Transverse colon (tissue), 4 donors: Measurements from ENCODE around the gene ABAT. TPM values are rescaled to one million over a fixed set of nuclear protein-coding genes. Genes with fewer than 3 reads are reported as not detected.

ENCODE experiments used
- DNase-seq: peaks from one replicate; pipeline ENCODE4 v3.0.0-alpha.2; 2019
- H3K27ac ChIP-seq, 4 donors: fragments of 200-600 bp; sonication (generic); 2 replicates each; pipeline ENCODE4 v1.5.1; 2016 to 2018; ENCODE audit warnings: inconsistent platforms in 4 of 4
- H3K27me3 ChIP-seq: fragments of 200-600 bp; sonication (generic); 2 replicates; pipeline ENCODE4 v1.5.1; 2017; ENCODE audit warnings: inconsistent platforms
- H3K36me3 ChIP-seq, 4 donors: fragments of 200-600 bp; sonication (generic); 2 replicates each; pipeline ENCODE4 v1.5.1; 2017 to 2019; ENCODE audit warnings: inconsistent platforms in 4 of 4
- H3K4me1 ChIP-seq, 4 donors: fragments of 200-600 bp; sonication (generic); 2 replicates each; pipeline ENCODE4 v1.5.1; 2017 to 2020; ENCODE audit warnings: inconsistent platforms in 4 of 4
- H3K4me3 ChIP-seq, 4 donors: fragments of 200-600 bp; sonication (generic); 1 replicate in 1 of 4; 2 replicates in 3 of 4; pipeline versions ENCODE4 v1.5.1 to v1.6.1; 2017 to 2019; ENCODE audit warnings: inconsistent platforms in 4 of 4
- H3K9me3 ChIP-seq, 2 donors: fragments of 200-600 bp; sonication (generic); 2 replicates each; pipeline ENCODE4 v1.5.1; 2017 to 2019; ENCODE audit warnings: inconsistent platforms in 2 of 2
- CTCF ChIP-seq, 5 experiments: fragments of 200-600 bp in 3 of 5; fragments of 450-650 bp in 2 of 5; sonication (generic) in 3 of 5; IDR thresholded peaks; 1 replicate in 2 of 5; 2 replicates in 3 of 5; pipeline ENCODE4 v1.5.1; 2016 to 2017; ENCODE audit warnings: antibody characterized with exemption in 5 of 5, inconsistent platforms in 3 of 5, mild to moderate bottlenecking in 2 of 5, moderate library complexity in 1 of 5
- EP300 ChIP-seq: sonication (generic); formaldehyde crosslinking; IDR thresholded peaks from one replicate; pipeline ENCODE4 v1.6.1; 2017; ENCODE audit warnings: antibody characterized with exemption, low read depth
- POLR2A ChIP-seq: fragments of 450-650 bp; IDR thresholded peaks from one replicate; pipeline ENCODE4 v1.6.1; 2016; ENCODE audit warnings: antibody characterized with exemption, mild to moderate bottlenecking, moderate library complexity
- POLR2AphosphoS5 ChIP-seq, 3 donors: sonication (generic); formaldehyde crosslinking; IDR thresholded peaks; one replicate each; pipeline ENCODE4 v1.6.1; 2016; ENCODE audit warnings: antibody characterized with exemption in 3 of 3
- WGBS, 2 donors: methylation state at CpG; one replicate each; pipeline ENCODE4 v1.1.5; 2018; ENCODE audit warnings: low coverage in 1 of 2; 5-methylcytosine and 5-hydroxymethylcytosine counted together
- in situ Hi-C, 4 donors: fragments of 200-750 bp; cut with MboI; loops; one replicate each; pipeline versions ENCODE4 v1.15.0 to v1.15.1; 2017; ENCODE audit warnings: low sequenced_read_pairs in 3 of 4, low pct_ligation_motif_present in 1 of 4, low pct_unique_long_range_greater_than_20kb in 1 of 4
- intact Hi-C: fragments of 100-400 bp; cut with DNase I; formaldehyde crosslinking; loops from one replicate; pipeline ENCODE4 v1.15.1; 2023; ENCODE audit warnings: low total_unique reads
- total RNA-seq, 4 donors: library from RNA; depleted of rRNA; stranded (reverse); fragments of >200 nt; gene quantifications; one replicate each; pipeline ENCODE4 v1.1.0, GENCODE V29; 2016

The ABAT gene
- total RNA-seq, 4 donors from 2014 or later: 15.7 to 35.2 (median 21.7) TPM

- H3K4me3 ChIP-seq: no peak overlapping the region
- no peaks in the 10 kb centered on the region for H3K27me3 ChIP-seq
- no peaks in the 10 kb centered on the region for H3K9me3 ChIP-seq
- 13 to 19% methylated on average over 3 to 9 of the region's 13 CpGs for WGBS, 2 donors
- in situ Hi-C loops (loop anchor here (10.0 to 25.0 kb wide), 5 partner anchors 214 to 476 kb away; partner anchors contain the start of gene LITAFD (in 3 of the 4)), intact Hi-C loops (no loop called here)
- no peak overlapping the region for H3K27ac ChIP-seq
- no peaks in the 10 kb centered on the region for H3K36me3 ChIP-seq
- TF ChIP-seq EP300 (no peak), CTCF (IDR thresholded peaks at IDR 0.05) (peak; percentile 50 to 82 (median 65)), POLR2AphosphoS5 (IDR thresholded peaks at IDR 0.05) (no peak), POLR2A (no peak)
- DNase-seq: peak; percentile 73
- H3K4me1 ChIP-seq: no peaks in the 10 kb centered on the region
Observed at GRCh38 chr16:8660841-8661301, 13.5 kb upstream of the ABAT start.

- intact Hi-C loops: no loop called here
- H3K27ac ChIP-seq: no peak overlapping the region
- H3K36me3 ChIP-seq: no peaks in the 10 kb centered on the region
- 29 to 71% methylated on average over 2 to 5 of the region's 5 CpGs for WGBS, 2 donors
- no peak overlapping the region for H3K4me3 ChIP-seq
- H3K27me3 ChIP-seq: no peaks in the 10 kb centered on the region
- DNase-seq: no peak
- TF ChIP-seq CTCF (IDR thresholded peaks at IDR 0.05): no peak
- no peak for TF ChIP-seq EP300
- no peak for TF ChIP-seq POLR2AphosphoS5 (IDR thresholded peaks at IDR 0.05)
- no peak for TF ChIP-seq POLR2A
- in situ Hi-C loops: loop anchor here (10.0 to 25.0 kb wide), 5 partner anchors 213 to 476 kb away; partner anchors contain the start of gene LITAFD (in 3 of the 4)
- H3K9me3 ChIP-seq: no peaks in the 10 kb centered on the region
- no peaks in the 10 kb centered on the region for H3K4me1 ChIP-seq
Observed at GRCh38 chr16:8661703-8662102, 12.7 kb upstream of the ABAT start.

GRCh38 chr16:8663192-8664089, 11.0 kb upstream of the ABAT start:
- no peaks in the 10 kb centered on the region for H3K27me3 ChIP-seq
- H3K4me1 ChIP-seq: no peaks in the 10 kb centered on the region
- H3K9me3 ChIP-seq: no peaks in the 10 kb centered on the region
- 80 to 86% methylated on average over 7 to 9 of the region's 9 CpGs for WGBS, 2 donors
- intact Hi-C loops (no loop called here), in situ Hi-C loops (loop anchor here (10.0 to 25.0 kb wide), 5 partner anchors 211 to 474 kb away; partner anchors contain the start of gene LITAFD (in 3 of the 4))
- no peak overlapping the region for H3K4me3 ChIP-seq
- TF ChIP-seq CTCF (IDR thresholded peaks at IDR 0.05): no peak
- no peak for TF ChIP-seq POLR2A
- TF ChIP-seq EP300: no peak
- TF ChIP-seq POLR2AphosphoS5 (IDR thresholded peaks at IDR 0.05): no peak
- no peaks in the 10 kb centered on the region for H3K36me3 ChIP-seq
- no peak overlapping the region for H3K27ac ChIP-seq
- DNase-seq: no peak

- Histone ChIP-seq H3K36me3 (no peaks in the 10 kb centered on the region), H3K9me3 (no peaks in the 10 kb centered on the region), H3K4me1 (no peaks in the 10 kb centered on the region), H3K4me3 (no peak overlapping the region), H3K27me3 (no peaks in the 10 kb centered on the region), H3K27ac (no peak overlapping the region)
- in situ Hi-C loops (loop anchor here (10.0 to 25.0 kb wide), 5 partner anchors 209 to 472 kb away; partner anchors contain the start of gene LITAFD (in 3 of the 4)), intact Hi-C loops (loop anchor here (5.0 kb wide), 1 partner anchor 217 kb away; the partner anchor contains the start of gene LITAFD)
- TF ChIP-seq POLR2AphosphoS5 (IDR thresholded peaks at IDR 0.05): no peak
- no peak for TF ChIP-seq POLR2A
- no peak for TF ChIP-seq EP300
- TF ChIP-seq CTCF (IDR thresholded peaks at IDR 0.05): no peak
- no peak for DNase-seq
- WGBS, 2 donors: 90% methylated on average over 6 of the region's 6 CpGs; no CpG with 5 or more reads in 1 of the 2 donors
Observed at GRCh38 chr16:8665529-8665928, 8.9 kb upstream of the ABAT start.
